ENCODE measurements around the gene AGAP1. TPM values are rescaled to one million over a fixed set of nuclear protein-coding genes. Genes with fewer than 3 reads are reported as not detected.

Gene AGAP1
- total RNA-seq, 1 donor from 2014 or later = 36.2 TPM

GRCh38 chr2:235765181-235765820, 271.5 kb downstream of the AGAP1 start:
- no peak for TF ChIP-seq CTCF (IDR thresholded peaks at IDR 0.05)
- peaks cover 7% of the 10 kb centered on the region for H3K36me3 ChIP-seq

GRCh38 chr2:235766278-235766677, 272.4 kb downstream of the AGAP1 start:
- Histone ChIP-seq H3K4me3 (no peak overlapping the region), H3K9me3 (no peaks in the 10 kb centered on the region), H3K4me1 (peaks cover 8% of the 10 kb centered on the region), H3K27ac (no peak overlapping the region), H3K36me3 (peaks cover 11% of the 10 kb centered on the region), H3K27me3 (ENCODE audit: low read depth) (no peaks in the 10 kb centered on the region)
- ATAC-seq (peak; percentile 92 to 93), DNase-seq (no peak)
- intact Hi-C loops (cut with DNase I) = no loop called here
- peak; percentile 94 for TF ChIP-seq CTCF (IDR thresholded peaks at IDR 0.05)

More at GRCh38 chr2:235765181-235765820, 271.5 kb downstream of the AGAP1 start:
- H3K27ac ChIP-seq = no peak overlapping the region
- ATAC-seq (no peak), DNase-seq (no peak)
- intact Hi-C loops (cut with DNase I) = no loop called here
- no peaks in the 10 kb centered on the region for H3K27me3 ChIP-seq (ENCODE audit: low read depth)
- no peaks in the 10 kb centered on the region for H3K9me3 ChIP-seq
- no peak overlapping the region for H3K4me3 ChIP-seq
- peaks cover 8% of the 10 kb centered on the region for H3K4me1 ChIP-seq

- Histone ChIP-seq H3K36me3 (peaks cover 13% of the 10 kb centered on the region), H3K27me3 (ENCODE audit: low read depth) (no peaks in the 10 kb centered on the region), H3K4me1 (peaks cover 8% of the 10 kb centered on the region), H3K9me3 (no peaks in the 10 kb centered on the region), H3K4me3 (no peak overlapping the region), H3K27ac (no peak overlapping the region)
- intact Hi-C loops (cut with DNase I) = no loop called here
- ATAC-seq (no peak), DNase-seq (no peak)
- TF ChIP-seq CTCF (IDR thresholded peaks at IDR 0.05) = no peak
Observed at GRCh38 chr2:235768606-235769005, 274.8 kb downstream of the AGAP1 start.

- H3K9me3 ChIP-seq = no peaks in the 10 kb centered on the region
- no peak overlapping the region for H3K4me3 ChIP-seq
- no peak for ATAC-seq
- DNase-seq = no peak
- intact Hi-C loops (cut with DNase I) = no loop called here
- peaks cover 8% of the 10 kb centered on the region for H3K4me1 ChIP-seq
- no peaks in the 10 kb centered on the region for H3K27me3 ChIP-seq (ENCODE audit: low read depth)
- H3K27ac ChIP-seq = no peak overlapping the region
- H3K36me3 ChIP-seq = peaks cover 9% of the 10 kb centered on the region
- no peak for TF ChIP-seq CTCF (IDR thresholded peaks at IDR 0.05)
Observed at GRCh38 chr2:235769046-235769445, 275.2 kb downstream of the AGAP1 start.

- no peaks in the 10 kb centered on the region for H3K9me3 ChIP-seq
- intact Hi-C loops (cut with DNase I) = no loop called here
- no peak overlapping the region for H3K27ac ChIP-seq
- ATAC-seq (no peak), DNase-seq (no peak)
- no peaks in the 10 kb centered on the region for H3K27me3 ChIP-seq (ENCODE audit: low read depth)
- H3K36me3 ChIP-seq = peaks cover 8% of the 10 kb centered on the region
- peaks cover 5% of the 10 kb centered on the region for H3K4me1 ChIP-seq
- no peak overlapping the region for H3K4me3 ChIP-seq
- TF ChIP-seq CTCF (IDR thresholded peaks at IDR 0.05) = no peak
Observed at GRCh38 chr2:235770909-235771820, 277.3 kb downstream of the AGAP1 start.

All from lower lobe of right lung (tissue), 2 donors.